Activated CD4-positive, alpha-beta T cell treated with anti-CD3 and anti-CD28 coated beads for 48 hours (primary cell): ENCODE measurements around the gene TIGD3.

Experiments
- DNase-seq: peaks from one replicate; pipeline ENCODE4 v3.0.0-alpha.2; 2020

TIGD3 gene

GRCh38 chr11:65373839-65374580, 19.5 kb downstream of the TIGD3 start:
- DNase-seq = no peak

GRCh38 chr11:65375012-65375411, 20.5 kb downstream of the TIGD3 start:
- no peak for DNase-seq

- DNase-seq = no peak
These were observed 21.7 kb downstream of the TIGD3 start for GRCh38 chr11:65376138-65376713.

- DNase-seq = no peak
These were observed 22.5 kb downstream of the TIGD3 start for GRCh38 chr11:65377036-65377435.

- DNase-seq = no peak
These were observed 23.2 kb downstream of the TIGD3 start for GRCh38 chr11:65377777-65378176.

- no peak for DNase-seq
These were observed 23.8 kb downstream of the TIGD3 start for GRCh38 chr11:65378208-65378927.

GRCh38 chr11:65378928-65379638, 24.5 kb downstream of the TIGD3 start:
- DNase-seq = no peak

- no peak for DNase-seq
These were observed 25.3 kb downstream of the TIGD3 start for GRCh38 chr11:65379698-65380459.

- DNase-seq = no peak
These were observed 26.0 kb downstream of the TIGD3 start for GRCh38 chr11:65380460-65381119.

- no peak for DNase-seq
These were observed 27.1 kb downstream of the TIGD3 start for GRCh38 chr11:65381716-65382032.

- peak; percentile 95 for DNase-seq
These were observed 27.7 kb downstream of the TIGD3 start, which contains the start of gene SLC25A45 for GRCh38 chr11:65382033-65382803. Gene SLC25A45 (minus strand): TSS chr11:65382646. CDS start chr11:65381951, 695 bp downstream.

- no peak for DNase-seq
These were observed 28.3 kb downstream of the TIGD3 start for GRCh38 chr11:65382804-65383368.

- DNase-seq = no peak
These were observed 29.2 kb downstream of the TIGD3 start for GRCh38 chr11:65383778-65384177.

- peak; percentile 28 for DNase-seq
These were observed 29.8 kb downstream of the TIGD3 start for GRCh38 chr11:65384301-65384889.

GRCh38 chr11:65386307-65387140, 32.0 kb downstream of the TIGD3 start, which contains the start of gene FRMD8:
Gene FRMD8 (plus strand): TSS chr11:65386637. CDS start chr11:65387037, 400 bp downstream.
- peak; percentile 87 for DNase-seq

- no peak for DNase-seq
These were observed 34.2 kb downstream of the TIGD3 start for GRCh38 chr11:65388731-65389130.

- DNase-seq = no peak
These were observed 34.9 kb downstream of the TIGD3 start for GRCh38 chr11:65389294-65389980.

GRCh38 chr11:65390099-65390941, 35.8 kb downstream of the TIGD3 start:
- DNase-seq = no peak
